ENCODE results near the gene HOXC5.

HOXC5 gene

DNA sequence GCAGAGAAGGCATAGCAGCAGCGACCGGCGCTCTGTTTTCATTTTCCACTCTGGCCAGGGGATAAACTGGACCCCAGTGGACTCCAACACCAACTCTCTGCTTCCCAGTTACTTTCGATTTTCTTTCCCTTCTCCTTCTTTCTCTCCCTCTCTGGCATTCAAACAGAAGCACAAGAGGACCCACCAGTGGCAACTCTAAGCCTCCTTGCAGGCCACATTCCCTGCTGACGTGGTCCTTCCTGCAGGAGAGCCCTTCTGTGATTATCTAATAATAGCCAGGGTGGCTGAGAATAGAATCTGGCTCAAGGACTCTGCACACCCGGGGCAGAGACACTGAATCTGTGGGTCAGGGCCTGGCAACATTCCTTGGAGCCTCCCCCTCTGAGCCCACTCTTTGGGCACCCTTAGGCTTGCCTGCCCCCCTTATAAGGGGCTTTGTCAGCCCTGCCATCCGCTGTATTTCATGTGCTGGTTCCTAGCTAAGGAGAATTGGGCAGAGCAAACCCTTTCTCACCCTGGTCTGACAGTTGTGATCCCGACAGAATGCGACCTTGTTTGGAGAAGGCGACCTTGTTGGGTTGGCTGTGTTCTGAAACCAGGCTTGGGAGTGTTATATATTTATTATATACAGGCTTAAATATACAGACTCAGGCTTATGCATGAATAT is 12.8 kb upstream of the HOXC5 start:
- Mint-ChIP-seq H3K4me3 (no peak overlapping the region), H3K36me3 (no peaks in the 10 kb centered on the region), H3K4me1 (peaks cover 30% of the 10 kb centered on the region), H3K9me3 (no peaks in the 10 kb centered on the region), H3K27ac (no peak overlapping the region)
- DNase-seq (ENCODE audit: low spot score in 2 of 2) = no peak
- ATAC-seq = no peak

DNA sequence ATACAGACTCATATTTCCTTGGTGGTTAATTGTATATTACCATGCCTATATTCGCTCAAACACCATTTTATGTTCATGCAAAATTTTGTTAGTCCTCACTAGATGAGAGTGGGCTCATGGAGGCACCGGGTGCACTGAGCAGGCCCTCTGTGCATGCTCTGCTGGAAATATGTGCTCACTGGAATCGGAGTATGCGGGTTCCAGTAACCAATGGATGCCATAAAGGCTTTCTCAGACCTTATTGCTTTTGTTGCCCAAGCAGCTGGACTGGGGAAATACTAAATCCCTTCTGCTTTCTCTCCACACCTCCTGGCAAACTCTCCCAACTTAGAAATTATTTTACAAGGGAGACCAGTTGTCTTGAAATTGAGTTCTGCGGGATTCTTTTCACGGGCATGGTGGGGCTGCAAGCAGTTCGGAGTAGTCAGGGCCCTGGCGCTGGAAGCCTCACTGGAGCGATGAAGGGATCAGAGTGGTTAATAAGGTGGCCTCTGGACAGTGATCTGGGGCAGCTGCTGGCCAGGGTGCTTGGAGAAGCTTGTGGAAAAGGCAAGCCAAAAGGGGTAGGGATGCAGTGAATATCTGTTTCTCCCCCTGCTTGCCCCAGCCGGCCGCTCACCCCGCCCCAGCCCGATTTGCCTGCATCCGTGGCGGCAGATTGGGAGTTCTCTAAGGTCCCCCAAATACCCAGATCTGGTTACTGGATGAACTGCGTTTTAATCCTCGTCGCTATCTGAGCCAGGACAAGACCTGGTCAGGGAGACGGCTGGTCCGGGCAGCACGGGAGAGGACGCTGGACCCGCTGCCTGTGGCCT is 12.1 kb upstream of the HOXC5 start:
- DNase-seq (ENCODE audit: low spot score in 2 of 2) = no peak
- H3K4me3 Mint-ChIP-seq = no peak overlapping the region
- no peak for ATAC-seq

DNA sequence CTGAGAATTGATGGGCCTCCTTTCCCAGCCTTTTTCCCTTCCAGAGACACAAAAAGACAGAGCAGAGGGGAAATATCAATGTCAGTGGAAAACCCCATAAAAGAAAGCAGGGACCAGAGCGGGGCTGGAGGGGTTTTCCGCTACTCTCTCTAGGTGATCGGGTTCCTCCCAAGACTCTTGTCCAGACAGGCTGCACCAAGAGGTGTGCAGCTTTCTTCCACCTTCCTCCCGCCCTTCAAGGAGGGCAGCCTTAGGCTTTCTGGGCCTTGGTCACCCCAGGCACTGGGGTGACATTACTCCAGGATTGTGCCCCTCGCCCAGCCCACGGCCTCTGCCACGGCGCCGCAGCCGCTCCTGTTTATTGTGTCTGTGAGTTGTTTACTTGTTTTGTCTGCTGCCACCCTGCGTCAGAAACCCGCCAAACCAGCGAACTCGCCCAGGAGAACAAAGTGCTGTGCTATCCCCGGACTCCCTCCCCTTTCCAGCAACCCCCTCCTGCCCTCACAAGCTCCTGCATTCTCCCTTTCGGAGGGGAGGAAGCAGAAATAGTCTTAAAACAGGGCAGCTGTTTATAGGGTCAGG is 11.3 kb upstream of the HOXC5 start:
- no peak for ATAC-seq
- Mint-ChIP-seq H3K9me3 (no peaks in the 10 kb centered on the region), H3K4me1 (peaks cover 33% of the 10 kb centered on the region), H3K27ac (no peak overlapping the region), H3K4me3 (no peak overlapping the region), H3K36me3 (no peaks in the 10 kb centered on the region)
- DNase-seq (ENCODE audit: low spot score in 2 of 2) = no peak

More for the DNA sequence above, 12.1 kb upstream of the HOXC5 start:
- Mint-ChIP-seq H3K9me3 (no peaks in the 10 kb centered on the region), H3K4me1 (peaks cover 29% of the 10 kb centered on the region), H3K27ac (no peak overlapping the region), H3K36me3 (no peaks in the 10 kb centered on the region)

DNA sequence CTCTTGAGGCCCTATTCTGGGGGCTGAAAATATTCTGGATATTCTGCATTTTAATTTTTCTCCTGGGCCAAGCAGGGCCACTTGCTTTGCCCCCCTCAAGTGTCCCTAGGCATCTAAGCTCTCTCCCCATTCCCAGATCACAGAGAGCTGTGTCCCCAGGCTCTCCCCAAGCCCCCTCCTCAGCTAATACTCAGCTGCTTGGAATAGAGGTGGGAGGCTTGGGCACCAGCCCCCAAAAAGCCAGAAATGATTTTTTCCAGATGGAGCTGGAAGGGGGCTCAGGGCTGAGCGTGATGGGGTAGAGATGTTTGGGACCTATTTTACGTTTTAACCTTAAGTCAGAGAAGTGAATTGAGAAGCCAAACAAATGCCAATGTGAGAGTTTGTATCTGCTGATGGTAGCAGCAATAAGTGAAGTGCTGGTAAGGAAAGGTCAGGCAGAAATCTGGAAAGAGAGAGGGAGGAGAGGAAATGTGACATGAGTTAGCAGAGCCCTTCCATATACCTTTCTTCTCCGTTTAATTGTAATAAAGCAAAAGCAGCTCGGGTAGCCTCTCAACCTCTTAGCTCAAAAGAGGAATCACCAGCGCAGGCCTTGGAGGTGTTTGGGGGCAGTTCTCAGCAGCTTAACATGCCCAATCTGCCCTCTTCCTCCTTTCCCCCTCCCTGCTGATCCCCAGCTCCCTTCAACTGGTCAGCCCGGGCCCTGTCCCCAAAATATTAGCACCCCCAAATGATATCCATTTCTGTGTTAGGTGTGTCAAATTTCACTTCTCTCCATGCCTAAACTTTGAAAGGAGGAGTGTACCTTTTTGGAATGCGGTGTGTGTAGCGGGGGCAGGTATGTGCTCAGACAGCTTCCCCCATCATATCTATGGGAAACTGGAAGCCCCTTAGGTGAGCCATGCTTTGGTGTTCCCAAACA is 9.6 kb upstream of the HOXC5 start:
- ATAC-seq (no peak), DNase-seq (ENCODE audit: low spot score in 2 of 2) (no peak)
- Mint-ChIP-seq H3K9me3 (no peaks in the 10 kb centered on the region), H3K27ac (no peak overlapping the region), H3K4me3 (no peak overlapping the region), H3K4me1 (peaks cover 25% of the 10 kb centered on the region), H3K36me3 (peaks cover 6% of the 10 kb centered on the region)

DNA sequence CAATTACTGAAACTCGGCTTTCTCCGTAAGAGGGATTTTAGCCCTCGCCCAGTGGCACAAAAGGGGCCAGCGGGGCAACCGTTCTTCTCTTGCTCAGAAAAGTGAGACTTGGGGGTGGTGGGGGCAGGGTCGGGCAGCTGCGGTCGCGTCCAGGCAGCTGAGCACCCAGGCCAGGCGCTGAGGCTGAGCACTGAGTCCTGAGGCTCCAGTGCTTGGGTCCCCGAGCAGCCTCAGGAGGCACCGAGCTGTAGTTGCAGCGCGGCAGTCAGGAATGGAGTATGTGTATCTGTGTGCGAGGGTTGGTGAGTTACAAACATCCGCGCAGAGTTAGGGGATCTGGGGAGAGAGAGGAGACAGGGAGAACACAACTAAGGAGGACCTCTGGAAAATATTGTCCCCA is 8.7 kb upstream of the HOXC5 start:
- Mint-ChIP-seq H3K36me3 (peaks cover 6% of the 10 kb centered on the region), H3K4me3 (no peak overlapping the region), H3K27ac (no peak overlapping the region), H3K9me3 (no peaks in the 10 kb centered on the region), H3K4me1 (peaks cover 24% of the 10 kb centered on the region)
- DNase-seq (ENCODE audit: low spot score in 2 of 2) (no peak), ATAC-seq (no peak)

DNA sequence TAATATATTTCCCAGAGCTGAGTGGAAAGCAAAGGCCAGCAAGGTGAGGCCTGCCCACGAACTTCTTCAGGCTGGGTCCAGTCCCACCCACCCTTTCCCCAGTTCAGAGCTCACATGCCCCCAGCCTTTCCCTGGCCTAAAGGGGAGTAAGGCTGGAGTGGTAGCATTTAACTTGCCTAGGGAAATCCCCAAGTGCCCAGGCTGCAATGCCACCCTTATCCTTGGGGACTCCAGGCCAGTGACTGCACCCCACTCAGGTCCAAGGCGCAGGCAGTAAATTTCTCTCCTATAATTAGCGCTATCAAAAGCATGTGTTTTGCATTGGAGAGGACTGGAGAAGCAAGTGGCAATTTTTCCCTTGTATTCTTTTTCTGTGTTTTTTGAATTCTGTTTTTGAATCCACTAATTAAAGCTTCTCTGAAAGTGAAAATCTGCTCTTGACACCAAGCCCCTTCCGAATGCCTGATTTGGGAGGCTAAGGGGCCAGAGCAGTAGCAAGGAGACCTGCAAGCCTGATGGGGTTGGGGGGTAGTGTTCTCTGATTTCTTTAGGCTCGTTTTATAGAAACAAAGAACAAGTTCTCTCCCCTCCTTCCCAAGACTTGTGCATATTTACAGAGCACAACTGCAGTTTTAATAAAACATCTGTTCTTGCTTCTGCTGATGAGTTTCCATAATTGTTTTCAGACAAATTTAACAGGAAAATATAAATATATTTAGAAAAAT is 8.1 kb upstream of the HOXC5 start:
- peaks cover 22% of the 10 kb centered on the region for H3K4me1 Mint-ChIP-seq
- H3K9me3 Mint-ChIP-seq = no peaks in the 10 kb centered on the region
- DNase-seq (ENCODE audit: low spot score in 2 of 2) = no peak
- no peak for ATAC-seq
- no peak overlapping the region for H3K27ac Mint-ChIP-seq
- peaks cover 6% of the 10 kb centered on the region for H3K36me3 Mint-ChIP-seq
- no peak overlapping the region for H3K4me3 Mint-ChIP-seq

DNA sequence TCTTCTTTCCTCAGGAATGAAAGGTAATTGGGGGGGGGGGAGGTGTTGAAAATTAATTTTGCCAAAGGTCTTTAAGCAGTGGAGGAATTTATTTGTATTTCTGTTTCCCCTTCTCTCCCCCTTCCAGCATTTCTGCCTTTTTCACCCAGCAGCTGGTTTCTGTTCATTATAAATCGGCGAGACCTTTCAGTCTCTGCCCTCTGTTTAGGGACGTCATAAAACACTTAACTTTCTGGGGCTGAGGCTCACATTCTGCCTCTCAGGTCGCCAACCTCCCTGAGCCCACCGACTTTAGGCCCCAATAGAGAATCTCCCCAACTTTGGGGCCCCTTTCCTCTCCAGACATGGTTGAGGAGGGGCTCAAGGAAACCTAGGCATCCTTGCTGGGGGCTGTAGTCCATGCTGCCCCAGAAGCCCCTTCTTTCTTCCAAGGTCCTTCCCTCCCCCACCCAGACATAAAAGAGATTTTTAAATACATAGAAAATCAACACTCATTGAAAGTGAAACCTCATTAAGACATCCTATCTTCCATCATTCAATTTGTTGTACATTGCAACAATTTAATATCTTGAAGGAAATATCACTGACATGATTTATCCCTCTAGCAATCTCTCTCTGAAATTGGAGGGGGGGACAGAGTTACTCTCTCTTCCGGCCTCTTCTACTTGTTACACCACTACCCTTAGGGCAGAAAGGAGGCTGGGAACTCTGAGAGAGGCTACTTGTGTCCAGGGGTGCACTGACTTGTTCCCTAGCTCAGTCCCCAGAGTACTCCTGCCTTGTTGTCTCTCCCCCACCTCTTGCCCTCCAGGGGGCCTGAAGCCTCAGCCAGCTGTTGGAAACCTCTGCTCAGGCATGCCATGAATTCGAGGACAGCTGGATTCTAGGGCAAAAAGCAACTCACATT is 7.1 kb upstream of the HOXC5 start:
- ATAC-seq = no peak
- peaks cover 6% of the 10 kb centered on the region for H3K36me3 Mint-ChIP-seq
- no peak for DNase-seq (ENCODE audit: low spot score in 2 of 2)
- no peak overlapping the region for H3K27ac Mint-ChIP-seq
- H3K9me3 Mint-ChIP-seq = no peaks in the 10 kb centered on the region
- H3K4me1 Mint-ChIP-seq = peaks cover 17% of the 10 kb centered on the region
- H3K4me3 Mint-ChIP-seq = no peak overlapping the region

DNA sequence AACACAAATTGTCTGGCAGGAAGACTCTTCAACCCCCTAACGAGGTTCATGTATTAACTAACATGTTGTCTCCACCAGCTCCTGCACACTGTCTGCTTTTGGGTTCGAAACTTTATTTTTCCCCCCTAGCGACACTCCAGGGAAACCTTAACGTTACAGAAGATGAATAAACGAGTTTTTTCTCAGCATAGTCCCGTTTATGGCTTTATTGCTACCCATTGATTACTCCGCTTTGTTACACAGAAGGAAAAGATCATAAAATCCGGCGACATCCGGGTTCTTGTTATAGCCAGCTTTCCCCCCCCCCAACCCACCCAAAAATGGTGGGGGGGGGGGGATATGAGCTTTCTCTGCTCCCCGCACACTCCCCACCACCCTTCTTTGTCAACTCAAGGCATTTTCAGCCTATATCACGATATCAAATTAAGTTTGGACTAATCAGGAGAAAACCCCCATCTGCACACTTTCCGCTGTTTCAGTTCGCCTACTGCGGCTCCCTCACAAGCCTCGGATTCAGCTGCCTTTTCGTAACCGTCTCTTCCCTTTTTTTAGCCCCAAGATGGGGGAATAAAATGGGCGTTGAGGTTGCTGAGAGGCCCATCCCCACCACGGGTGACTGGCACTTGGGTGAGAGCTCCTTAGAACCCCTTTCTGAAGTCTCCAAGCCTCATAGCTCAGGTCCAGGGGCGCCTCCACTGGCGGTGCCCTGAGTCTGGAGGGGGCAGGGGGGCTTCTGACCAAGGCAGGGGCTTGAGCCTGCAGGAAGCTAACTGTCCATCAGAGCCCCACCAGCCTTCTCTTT is 6.0 kb upstream of the HOXC5 start:
- Mint-ChIP-seq H3K27ac (no peak overlapping the region), H3K36me3 (peaks cover 6% of the 10 kb centered on the region), H3K4me3 (no peak overlapping the region), H3K9me3 (no peaks in the 10 kb centered on the region), H3K4me1 (peaks cover 11% of the 10 kb centered on the region)
- ATAC-seq (no peak), DNase-seq (ENCODE audit: low spot score in 2 of 2) (no peak)

DNA sequence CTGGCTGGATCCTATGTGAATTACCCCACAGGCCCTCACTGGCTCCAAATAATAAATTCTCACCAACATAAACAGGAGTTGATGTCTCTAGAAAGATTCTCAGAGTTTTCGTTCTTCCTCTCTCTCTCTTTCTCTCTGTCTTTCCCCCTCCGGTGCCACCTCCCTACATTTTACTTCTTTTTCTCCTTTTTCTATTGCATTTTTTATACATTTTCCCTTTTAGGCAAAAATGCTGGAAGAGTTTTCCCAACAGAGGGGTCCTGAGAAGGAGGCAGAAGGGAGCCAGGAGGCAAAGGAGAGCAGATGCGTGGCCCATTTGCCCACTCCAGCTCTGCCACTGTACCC is 5.4 kb upstream of the HOXC5 start:
- no peak overlapping the region for H3K4me3 Mint-ChIP-seq
- no peak overlapping the region for H3K27ac Mint-ChIP-seq
- H3K9me3 Mint-ChIP-seq = no peaks in the 10 kb centered on the region
- no peak for DNase-seq (ENCODE audit: low spot score in 2 of 2)
- peaks cover 6% of the 10 kb centered on the region for H3K36me3 Mint-ChIP-seq
- H3K4me1 Mint-ChIP-seq = peaks cover 11% of the 10 kb centered on the region
- ATAC-seq = no peak

DNA sequence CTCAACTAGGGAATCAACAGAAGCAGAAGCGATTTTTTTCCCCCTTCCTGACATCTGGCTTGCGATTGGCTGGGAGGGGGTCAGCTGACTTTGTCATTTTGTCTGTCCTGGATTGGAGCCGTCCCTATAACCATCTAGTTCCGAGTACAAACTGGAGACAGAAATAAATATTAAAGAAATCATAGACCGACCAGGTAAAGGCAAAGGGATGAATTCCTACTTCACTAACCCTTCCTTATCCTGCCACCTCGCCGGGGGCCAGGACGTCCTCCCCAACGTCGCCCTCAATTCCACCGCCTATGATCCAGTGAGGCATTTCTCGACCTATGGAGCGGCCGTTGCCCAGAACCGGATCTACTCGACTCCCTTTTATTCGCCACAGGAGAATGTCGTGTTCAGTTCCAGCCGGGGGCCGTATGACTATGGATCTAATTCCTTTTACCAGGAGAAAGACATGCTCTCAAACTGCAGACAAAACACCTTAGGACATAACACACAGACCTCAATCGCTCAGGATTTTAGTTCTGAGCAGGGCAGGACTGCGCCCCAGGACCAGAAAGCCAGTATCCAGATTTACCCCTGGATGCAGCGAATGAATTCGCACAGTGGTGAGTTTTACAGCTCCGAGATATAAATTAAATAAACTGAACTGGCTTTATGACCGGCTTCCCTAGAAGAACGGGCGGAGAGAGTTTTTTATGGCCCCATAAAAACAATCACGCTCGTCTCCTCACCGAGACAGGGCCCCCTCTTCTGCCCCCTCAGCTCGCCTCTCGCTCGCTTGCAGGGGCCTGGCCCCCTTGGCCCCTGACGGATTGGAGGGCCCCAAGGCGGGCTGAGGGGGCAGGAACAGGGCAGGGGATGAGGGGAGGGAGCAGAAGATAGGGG is 4.3 kb upstream of the HOXC5 start, which contains the start of gene HOXC6:
Gene HOXC6, plus strand, starts transcription at position 127 of the 888 bp plus-strand sequence. Its CDS starts 82 bp downstream, at position 209.
- Mint-ChIP-seq H3K4me3 (peak within 1 kb of the TSS; percentile 6), H3K27ac (no peak within 1 kb of the TSS), H3K36me3 (peaks cover 6% of the 10 kb centered on the region), H3K4me1 (peaks cover 20% of the 10 kb centered on the region), H3K9me3 (no peaks in the 10 kb centered on the region)
- ATAC-seq (no peak), DNase-seq (ENCODE audit: low spot score in 2 of 2) (no peak)

DNA sequence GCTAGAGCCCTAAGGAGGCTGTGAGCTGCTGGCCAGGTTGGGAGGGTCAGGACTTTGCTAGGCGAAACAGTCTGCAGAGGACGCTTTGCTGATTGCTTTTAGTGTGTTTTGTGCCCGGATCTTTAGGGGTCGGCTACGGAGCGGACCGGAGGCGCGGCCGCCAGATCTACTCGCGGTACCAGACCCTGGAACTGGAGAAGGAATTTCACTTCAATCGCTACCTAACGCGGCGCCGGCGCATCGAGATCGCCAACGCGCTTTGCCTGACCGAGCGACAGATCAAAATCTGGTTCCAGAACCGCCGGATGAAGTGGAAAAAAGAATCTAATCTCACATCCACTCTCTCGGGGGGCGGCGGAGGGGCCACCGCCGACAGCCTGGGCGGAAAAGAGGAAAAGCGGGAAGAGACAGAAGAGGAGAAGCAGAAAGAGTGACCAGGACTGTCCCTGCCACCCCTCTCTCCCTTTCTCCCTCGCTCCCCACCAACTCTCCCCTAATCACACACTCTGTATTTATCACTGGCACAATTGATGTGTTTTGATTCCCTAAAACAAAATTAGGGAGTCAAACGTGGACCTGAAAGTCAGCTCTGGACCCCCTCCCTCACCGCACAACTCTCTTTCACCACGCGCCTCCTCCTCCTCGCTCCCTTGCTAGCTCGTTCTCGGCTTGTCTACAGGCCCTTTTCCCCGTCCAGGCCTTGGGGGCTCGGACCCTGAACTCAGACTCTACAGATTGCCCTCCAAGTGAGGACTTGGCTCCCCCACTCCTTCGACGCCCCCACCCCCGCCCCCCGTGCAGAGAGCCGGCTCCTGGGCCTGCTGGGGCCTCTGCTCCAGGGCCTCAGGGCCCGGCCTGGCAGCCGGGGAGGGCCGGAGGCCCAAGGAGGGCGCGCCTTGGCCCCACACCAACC is 3.1 kb upstream of the HOXC5 start:
- H3K4me1 Mint-ChIP-seq = peaks cover 23% of the 10 kb centered on the region
- H3K9me3 Mint-ChIP-seq = no peaks in the 10 kb centered on the region
- peaks cover 6% of the 10 kb centered on the region for H3K36me3 Mint-ChIP-seq
- H3K4me3 Mint-ChIP-seq = no peak overlapping the region
- no peak overlapping the region for H3K27ac Mint-ChIP-seq
- ATAC-seq (no peak), DNase-seq (ENCODE audit: low spot score in 2 of 2) (no peak)

DNA sequence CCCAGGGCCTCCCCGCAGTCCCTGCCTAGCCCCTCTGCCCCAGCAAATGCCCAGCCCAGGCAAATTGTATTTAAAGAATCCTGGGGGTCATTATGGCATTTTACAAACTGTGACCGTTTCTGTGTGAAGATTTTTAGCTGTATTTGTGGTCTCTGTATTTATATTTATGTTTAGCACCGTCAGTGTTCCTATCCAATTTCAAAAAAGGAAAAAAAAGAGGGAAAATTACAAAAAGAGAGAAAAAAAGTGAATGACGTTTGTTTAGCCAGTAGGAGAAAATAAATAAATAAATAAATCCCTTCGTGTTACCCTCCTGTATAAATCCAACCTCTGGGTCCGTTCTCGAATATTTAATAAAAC is 2.4 kb upstream of the HOXC5 start:
- Mint-ChIP-seq H3K36me3 (peaks cover 6% of the 10 kb centered on the region), H3K4me3 (no peak overlapping the region), H3K4me1 (peaks cover 27% of the 10 kb centered on the region), H3K9me3 (no peaks in the 10 kb centered on the region), H3K27ac (no peak overlapping the region)
- DNase-seq (ENCODE audit: low spot score in 2 of 2) (no peak), ATAC-seq (no peak)

All from stimulated activated effector memory CD8-positive, alpha-beta T cell treated with anti-CD3 and anti-CD28 coated beads, Interleukin-12 subunit alpha, Interleukin-12 subunit beta, amount 100 ng/mL, for 72 hours (primary cell).